GM06990 (cell line): ENCODE data around the gene PZP.

Experiments used
- DNase-seq: peaks from one replicate; pipeline ENCODE4 v3.0.0-alpha.2; 2011; ENCODE audit not compliant: insufficient read length; ENCODE audit errors: extremely low read depth
- H3K27me3 ChIP-seq: replicated peaks from 2 replicates; pipeline ENCODE4 v1.6.0; 2011; ENCODE audit warnings: low read length; ENCODE audit not compliant: control insufficient read depth, insufficient read depth
- H3K36me3 ChIP-seq: 2 replicates; pipeline ENCODE4 v1.5.1; 2011; ENCODE audit warnings: low read length; ENCODE audit not compliant: control insufficient read depth, insufficient read depth
- H3K4me3 ChIP-seq: replicated peaks from 2 replicates; pipeline ENCODE4 v1.5.1; 2011; ENCODE audit warnings: low read depth, mild to moderate bottlenecking, control low read depth, low read length
- CTCF ChIP-seq: IDR thresholded peaks from 2 replicates; pipeline ENCODE4 v1.5.1; 2011; ENCODE audit warnings: low read length, control low read depth, mild to moderate bottlenecking, inconsistent platforms; ENCODE audit not compliant: insufficient read depth, poor library complexity, severe bottlenecking

PZP gene

GRCh38 chr12:9135903-9136310 lies 72.3 kb downstream of the PZP start:
- Histone ChIP-seq H3K4me3 (no peak overlapping the region), H3K36me3 (no peaks in the 10 kb centered on the region), H3K27me3 (no peaks in the 10 kb centered on the region; the same call in 1 of the 2 replicates)
- TF ChIP-seq CTCF: no peak
- no peak for DNase-seq

- H3K27me3 ChIP-seq: no peaks in the 10 kb centered on the region; the same call in 1 of the 2 replicates
- TF ChIP-seq CTCF: peak; percentile 79
- H3K36me3 ChIP-seq: no peaks in the 10 kb centered on the region
- H3K4me3 ChIP-seq: no peak overlapping the region
- DNase-seq: no peak
Observed at GRCh38 chr12:9134981-9135628, 73.1 kb downstream of the PZP start.

GRCh38 chr12:9133216-9133916 lies 74.8 kb downstream of the PZP start:
- no peak for TF ChIP-seq CTCF
- no peaks in the 10 kb centered on the region for H3K36me3 ChIP-seq
- DNase-seq: no peak

GRCh38 chr12:9132008-9132535 lies 76.1 kb downstream of the PZP start:
- H3K4me3 ChIP-seq: no peak overlapping the region
- no peaks in the 10 kb centered on the region; the same call in 1 of the 2 replicates for H3K27me3 ChIP-seq
- no peak for TF ChIP-seq CTCF
- no peaks in the 10 kb centered on the region for H3K36me3 ChIP-seq
- DNase-seq: no peak

More at GRCh38 chr12:9133216-9133916, 74.8 kb downstream of the PZP start:
- H3K4me3 ChIP-seq: no peak overlapping the region
- H3K27me3 ChIP-seq: no peaks in the 10 kb centered on the region; the same call in 1 of the 2 replicates

- DNase-seq: no peak
- H3K4me3 ChIP-seq: no peak overlapping the region
- TF ChIP-seq CTCF: no peak
- H3K36me3 ChIP-seq: no peaks in the 10 kb centered on the region
- no peaks in the 10 kb centered on the region; the same call in 1 of the 2 replicates for H3K27me3 ChIP-seq
Observed at GRCh38 chr12:9130244-9130643, 78.0 kb downstream of the PZP start.
